ENCODE data around the gene LILRB2.

DNA sequence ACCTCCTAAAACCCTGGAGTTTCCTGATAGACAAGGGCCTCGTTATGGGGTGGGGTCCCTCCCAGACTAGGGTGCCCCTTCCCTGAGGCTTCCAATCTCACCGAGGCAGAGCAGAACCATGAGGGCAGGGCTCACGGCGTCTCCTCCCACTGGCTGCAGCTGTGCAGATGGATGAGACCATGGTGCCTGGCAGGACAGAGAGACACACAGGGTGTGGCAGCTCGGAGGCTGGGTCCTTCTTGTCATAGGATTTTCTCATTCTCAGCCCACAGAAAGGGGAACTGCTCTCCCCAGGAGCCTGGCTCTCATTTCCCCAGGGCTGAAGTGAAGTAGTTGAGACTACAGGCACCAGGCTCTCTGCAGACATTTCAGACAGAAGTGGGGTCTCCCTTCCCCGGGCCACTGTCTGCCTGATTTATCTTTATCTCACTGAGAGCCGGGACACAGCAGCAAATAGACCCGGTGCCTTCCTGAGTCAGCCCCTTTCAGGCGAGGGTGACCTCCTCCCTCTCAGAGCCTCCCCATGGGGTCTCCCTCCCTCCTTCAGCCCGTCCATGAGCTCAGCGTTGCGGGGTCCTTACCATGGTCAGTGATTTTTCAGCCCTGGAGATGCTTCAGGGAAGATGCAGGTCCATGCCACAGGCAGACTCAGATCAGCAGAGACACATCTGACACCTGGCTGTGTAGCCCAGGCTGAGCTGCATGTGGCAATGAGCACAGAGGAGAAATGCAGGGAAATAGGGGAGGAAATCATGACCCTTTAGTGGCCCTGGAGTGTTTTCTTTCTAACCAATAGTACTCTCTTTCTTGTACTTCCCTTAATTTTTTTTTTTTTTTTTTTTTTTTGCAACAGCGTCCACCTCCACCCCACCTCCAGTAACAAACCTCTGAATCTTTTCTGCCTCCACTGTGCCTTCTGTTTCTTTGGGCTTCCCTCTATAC is 31.8 kb upstream of the LILRB2 start, which contains the start of gene LILRA5:
- TF ChIP-seq POLR2A (IDR thresholded peaks at IDR 0.05) = no peak
- TF ChIP-seq, protein P1, sequence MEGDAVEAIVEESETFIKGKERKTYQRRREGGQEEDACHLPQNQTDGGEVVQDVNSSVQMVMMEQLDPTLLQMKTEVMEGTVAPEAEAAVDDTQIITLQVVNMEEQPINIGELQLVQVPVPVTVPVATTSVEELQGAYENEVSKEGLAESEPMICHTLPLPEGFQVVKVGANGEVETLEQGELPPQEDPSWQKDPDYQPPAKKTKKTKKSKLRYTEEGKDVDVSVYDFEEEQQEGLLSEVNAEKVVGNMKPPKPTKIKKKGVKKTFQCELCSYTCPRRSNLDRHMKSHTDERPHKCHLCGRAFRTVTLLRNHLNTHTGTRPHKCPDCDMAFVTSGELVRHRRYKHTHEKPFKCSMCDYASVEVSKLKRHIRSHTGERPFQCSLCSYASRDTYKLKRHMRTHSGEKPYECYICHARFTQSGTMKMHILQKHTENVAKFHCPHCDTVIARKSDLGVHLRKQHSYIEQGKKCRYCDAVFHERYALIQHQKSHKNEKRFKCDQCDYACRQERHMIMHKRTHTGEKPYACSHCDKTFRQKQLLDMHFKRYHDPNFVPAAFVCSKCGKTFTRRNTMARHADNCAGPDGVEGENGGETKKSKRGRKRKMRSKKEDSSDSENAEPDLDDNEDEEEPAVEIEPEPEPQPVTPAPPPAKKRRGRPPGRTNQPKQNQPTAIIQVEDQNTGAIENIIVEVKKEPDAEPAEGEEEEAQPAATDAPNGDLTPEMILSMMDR (IDR thresholded peaks at IDR 0.05) = no peak

Measured in right lobe of liver (tissue), 4 donors.